K562 (cell line): ENCODE data around the gene ZC3H10. TPM values are rescaled to one million over a fixed set of nuclear protein-coding genes. Genes with fewer than 3 reads are reported as not detected.

ENCODE experiments used
- MTF1 ChIP-seq: fragments of 250-450 bp; sonication (Bioruptor Pico); IDR thresholded peaks from 2 replicates; pipeline ENCODE4 v1.9.0; 2021; ENCODE audit warnings: moderate library complexity, mild to moderate bottlenecking, inconsistent platforms, borderline replicate concordance
- RCOR1 ChIP-seq, 2 experiments: IDR thresholded peaks; 2 replicates each; pipeline ENCODE4 v1.6.1; 2012; ENCODE audit warnings: low read depth in 2 of 2, low read length in 2 of 2, borderline replicate concordance in 1 of 2, improper control_type of control experiment in 1 of 2
- REST ChIP-seq, 2 experiments: fragments of 450-650 bp; formaldehyde crosslinking in 1 of 2; IDR thresholded peaks; 2 replicates each; pipeline versions ENCODE4 v1.4.0 to v1.6.1; 2014 to 2020; ENCODE audit warnings: mild to moderate bottlenecking in 2 of 2, borderline replicate concordance in 1 of 2, low read depth in 1 of 2
- SRF ChIP-seq, 2 experiments: fragments of 250-450, 450-650 bp in 1 of 2; sonication (Bioruptor Pico) in 1 of 2; sonication (generic) in 1 of 2; formaldehyde crosslinking; IDR thresholded peaks; 2 replicates each; pipeline versions ENCODE4 v1.5.0 to v1.5.1; 2020 to 2022; ENCODE audit warnings: mild to moderate bottlenecking in 1 of 2, missing genetic modification reagents in 1 of 2
- TFAP4 ChIP-seq: sonication (generic); formaldehyde crosslinking; IDR thresholded peaks from 2 replicates; pipeline ENCODE4 v1.8.0; 2022; ENCODE audit warnings: missing genetic modification reagents, mild to moderate bottlenecking, moderate library complexity, borderline replicate concordance
- UBTF ChIP-seq, 2 experiments: IDR thresholded peaks; 2 replicates each; pipeline ENCODE4 v1.6.1; 2012; ENCODE audit warnings: improper control_type of control experiment in 2 of 2, low read depth in 2 of 2, low read length in 2 of 2, borderline replicate concordance in 1 of 2
- YBX1 ChIP-seq: fragments of 450-650 bp; IDR thresholded peaks from 2 replicates; pipeline ENCODE4 v1.7.1; 2016; ENCODE audit warnings: mild to moderate bottlenecking
- ZBTB33 ChIP-seq: sonication (generic); formaldehyde crosslinking; IDR thresholded peaks from 2 replicates; pipeline ENCODE4 v1.8.1; 2023; ENCODE audit warnings: mild to moderate bottlenecking, missing genetic modification reagents
- ZNF589 ChIP-seq: fragments of 200-800 bp; sonication (Bioruptor generic); IDR thresholded peaks from 2 replicates; pipeline ENCODE4 v1.6.1; 2016; ENCODE audit warnings: low read depth, missing genetic modification characterization, missing compliant biosample characterization
- polyA plus RNA-seq, 8 experiments: library from polyadenylated mRNA; depleted of rRNA in 4 of 8; stranded (reverse) in 5 of 8; unstranded in 3 of 8; fragments of >200 nt; fragmentation: Nextera tagmentation in 2 of 8; fragmentation: Illumina TruSeq in 1 of 8; extraction: Ambion mirVana in 2 of 8; extraction: Trizol in 1 of 8; gene quantifications; 2 replicates each; pipeline versions ENCODE4 v1.2.1 to v1.2.3, GENCODE V29; 2011 to 2014; ENCODE audit warnings: inconsistent platforms in 1 of 8, missing spikeins in 1 of 8
- total RNA-seq, 7 experiments: library from RNA; depleted of rRNA in 6 of 7; stranded (reverse); fragments of >200 nt in 6 of 7; fragmentation: Illumina TruSeq in 2 of 7; extraction: Trizol in 2 of 7; gene quantifications; 2 replicates each; pipeline versions ENCODE4 v1.2.1 to v1.2.3, GENCODE V29; 2011 to 2021; ENCODE audit warnings: low replicate concordance in 1 of 7

The ZC3H10 gene
- total and polyA plus RNA-seq, 9 of the 15 experiments (the other 6 are each of a cell fraction or from before 2014, with no cell fraction given) = 0.31 to 4.1 (median 1.6) TPM

- TF ChIP-seq TFAP4 (CRISPR knock-in tag) (peak; percentile 78), MTF1 (no peak), SRF (CRISPR knock-in tag; IDR thresholded peaks at IDR 0.05) (0 out of 4 replicates have a peak, but pooled peaks of 1 of the 2 experiments have one; percentile 18), RCOR1 (IDR thresholded peaks at IDR 0.05; ENCODE audit: borderline replicate concordance in 1 of 2, low read depth in 2 of 2, low read length in 2 of 2) (peak in 1 of 2 experiments; percentile 3; a peak in 1 of 4 replicates), REST (IDR thresholded peaks at IDR 0.05; ENCODE audit: borderline replicate concordance) (peak; percentile 48), REST (CRISPR knock-in tag; IDR thresholded peaks at IDR 0.05; ENCODE audit: low read depth) (no peak), YBX1 (no peak), UBTF (IDR thresholded peaks at IDR 0.05; ENCODE audit: borderline replicate concordance in 1 of 2, low read depth in 2 of 2, low read length in 2 of 2) (peak in 1 of 2 experiments; percentile 57; a peak in 1 of 4 replicates), ZNF589 (CRISPR knock-in tag) (0 out of 2 replicates have a peak, but pooled peaks have one; percentile 43), ZBTB33 (0 out of 2 replicates have a peak, but pooled peaks have one; percentile 46)
Measured at GRCh38 chr12:56078931-56079722, 38.9 kb upstream of the ZC3H10 start (continued).
